Limb (tissue), 2 donors: ENCODE data around the gene LRRC32.
"Not testable (repeated sequence)": the region's sequence is repeated elsewhere in the genome, so short reads cannot be mapped to it uniquely, and the experiment has no call there.

Experiments used
- DNase-seq, 2 donors: peaks; one replicate each; pipeline ENCODE4 v3.0.0-alpha.2; 2016; ENCODE audit errors: extremely low spot score in 2 of 2

Gene LRRC32

DNA sequence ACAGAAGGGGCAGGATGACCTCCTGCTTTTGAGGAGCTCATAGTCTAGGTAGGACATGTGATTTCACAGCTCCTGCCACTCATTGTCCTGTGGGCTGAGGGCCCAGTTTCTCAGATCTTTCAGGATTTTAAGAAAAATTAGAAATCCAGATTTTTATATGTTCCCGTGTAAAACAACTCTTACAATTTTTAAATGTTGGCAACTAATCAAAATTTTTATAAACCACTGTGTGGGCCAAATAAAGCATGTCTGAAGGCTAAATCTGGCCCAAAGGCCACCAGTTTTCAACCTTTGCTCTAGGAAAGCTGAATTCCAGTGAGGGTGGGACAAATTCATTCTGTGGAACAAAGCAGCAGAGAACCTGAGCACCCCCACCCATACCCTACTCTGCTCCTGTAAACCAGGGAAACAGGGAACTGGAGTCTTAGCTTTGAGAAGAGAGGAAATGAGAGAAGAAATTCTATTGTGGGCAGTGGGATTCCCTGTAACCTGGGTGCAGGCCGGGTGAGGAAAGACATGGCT is 20.6 kb downstream of the LRRC32 start:
- DNase-seq = peak in 1 of 2 donors; percentile 18

DNA sequence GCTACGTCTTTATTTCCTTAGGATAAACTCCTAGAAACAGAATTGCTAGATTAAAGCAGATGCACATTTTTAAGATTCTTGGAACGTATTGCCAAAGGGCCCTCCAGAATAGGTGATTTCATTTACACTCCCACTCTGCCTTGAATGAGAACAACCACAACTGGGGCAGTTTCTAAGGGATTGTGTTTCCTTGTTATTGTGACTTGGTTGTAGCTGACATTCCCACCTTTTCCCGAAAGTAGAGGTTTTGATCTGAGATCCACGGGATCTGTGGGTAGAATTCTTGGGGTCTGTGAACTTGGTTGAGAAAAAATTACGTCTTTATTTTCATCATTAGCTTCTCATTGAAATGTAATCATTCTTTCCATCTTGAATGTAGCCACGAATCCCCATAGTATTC is 21.5 kb downstream of the LRRC32 start:
- DNase-seq = peak in 1 of 2 donors; percentile 27

DNA sequence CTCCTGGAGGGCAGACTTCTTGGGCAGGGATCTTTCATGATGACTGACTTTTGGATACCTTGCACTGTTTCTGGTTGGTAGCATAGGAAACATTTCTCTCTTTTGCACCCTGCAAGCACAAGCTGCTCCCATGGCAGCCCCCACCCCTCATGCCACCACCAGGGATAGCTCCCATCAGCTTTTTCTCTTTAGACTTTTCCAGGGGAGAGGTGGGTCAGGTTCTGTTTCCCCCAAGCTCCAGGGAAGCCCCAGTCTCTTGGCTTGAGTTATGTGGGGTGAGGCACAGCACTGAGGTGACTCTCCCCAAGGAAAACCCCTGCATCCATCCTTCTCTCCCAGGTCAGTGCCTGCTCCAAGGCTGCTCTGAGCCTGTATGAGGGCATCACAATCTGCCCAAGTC is 22.5 kb downstream of the LRRC32 start:
- peak in 1 of 2 donors; percentile 13 for DNase-seq

DNA sequence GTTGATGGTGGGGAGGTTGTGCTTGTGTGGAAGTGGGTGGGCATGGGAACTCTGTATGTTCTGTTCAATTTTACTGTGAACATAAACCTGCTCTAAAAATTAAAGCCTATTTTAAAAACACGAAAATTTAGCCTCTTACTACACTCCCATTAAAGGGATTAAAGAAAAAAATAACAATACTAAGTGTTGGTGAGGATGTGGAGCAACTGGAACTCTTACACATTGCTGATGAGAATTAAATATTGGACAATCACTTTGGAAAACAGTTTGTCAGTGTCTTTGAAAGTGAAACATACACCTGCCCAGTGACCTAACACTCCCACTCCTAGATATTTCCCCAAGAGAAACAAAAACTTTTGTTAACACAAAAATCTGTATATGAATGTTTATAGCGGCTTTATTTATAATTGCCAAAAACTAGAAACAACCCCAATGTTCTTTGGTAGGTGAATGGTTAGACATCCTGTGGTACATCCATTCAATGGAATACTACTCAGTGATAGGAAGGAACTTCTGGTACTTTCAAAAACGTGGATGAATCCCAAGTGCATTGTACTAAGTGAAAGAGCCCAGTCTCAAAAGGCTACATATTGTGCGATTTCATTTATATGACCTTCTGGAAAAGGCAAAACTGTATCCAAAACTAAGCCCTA is 23.5 kb downstream of the LRRC32 start:
- DNase-seq = no peak

DNA sequence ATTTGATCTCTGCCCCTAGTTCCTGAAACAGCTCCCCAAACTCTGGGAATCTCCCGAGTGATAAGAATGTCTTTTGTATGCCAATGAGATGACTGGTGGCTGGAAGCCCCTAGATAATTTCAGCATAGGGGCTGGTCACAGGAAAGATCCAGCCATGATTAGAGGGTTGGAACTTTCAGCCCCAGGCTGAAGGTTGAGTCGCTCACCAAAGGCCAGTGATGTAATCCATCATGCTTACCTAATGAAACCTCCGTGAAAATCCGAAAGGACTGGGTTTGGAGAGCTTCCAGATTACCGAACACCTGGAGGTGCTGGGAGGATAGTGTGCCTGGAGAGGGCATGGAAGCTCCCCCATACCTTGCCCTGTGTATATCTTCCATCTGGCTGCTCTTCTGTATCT is 26.0 kb downstream of the LRRC32 start:
- no peak for DNase-seq

DNA sequence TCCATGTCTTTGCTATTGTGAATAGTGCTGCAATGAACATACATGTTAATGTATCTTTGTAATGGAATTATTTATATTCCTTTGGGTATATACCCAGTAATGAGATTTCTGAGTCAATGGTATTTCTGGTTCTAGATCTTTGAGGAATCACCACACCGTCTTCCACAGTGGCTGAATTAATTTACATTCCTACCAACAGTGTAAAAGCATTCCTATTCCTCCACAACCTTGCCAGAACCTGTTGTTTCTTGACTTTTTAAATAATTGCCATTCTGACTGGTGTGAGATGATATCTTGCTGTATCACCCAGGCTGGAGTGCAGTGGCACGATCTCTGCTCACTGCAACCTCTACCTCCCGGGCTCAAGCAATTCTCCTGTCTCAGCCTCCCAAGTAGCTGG is 26.8 kb downstream of the LRRC32 start:
- DNase-seq = not testable (repeated sequence)

DNA sequence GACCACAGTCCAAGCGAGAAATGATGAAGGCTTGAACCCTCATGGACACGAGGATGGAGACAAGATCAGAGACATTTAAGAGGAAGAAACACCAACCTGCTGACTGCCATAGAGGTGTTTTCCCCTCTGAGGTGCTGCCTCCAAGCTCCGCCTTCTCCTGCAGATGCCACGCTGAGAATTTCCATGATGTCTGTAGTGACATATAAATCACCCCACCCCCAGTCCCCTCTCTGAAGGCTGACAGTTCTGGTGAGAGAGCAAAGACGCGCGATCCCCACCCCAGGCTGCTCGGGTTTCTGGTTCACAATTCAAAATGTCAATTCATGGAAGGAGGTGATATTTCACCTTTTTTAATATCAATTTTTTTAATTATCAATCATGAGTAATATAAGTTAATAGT is 28.2 kb downstream of the LRRC32 start:
- DNase-seq = peak in 1 of 2 donors; percentile 21

DNA sequence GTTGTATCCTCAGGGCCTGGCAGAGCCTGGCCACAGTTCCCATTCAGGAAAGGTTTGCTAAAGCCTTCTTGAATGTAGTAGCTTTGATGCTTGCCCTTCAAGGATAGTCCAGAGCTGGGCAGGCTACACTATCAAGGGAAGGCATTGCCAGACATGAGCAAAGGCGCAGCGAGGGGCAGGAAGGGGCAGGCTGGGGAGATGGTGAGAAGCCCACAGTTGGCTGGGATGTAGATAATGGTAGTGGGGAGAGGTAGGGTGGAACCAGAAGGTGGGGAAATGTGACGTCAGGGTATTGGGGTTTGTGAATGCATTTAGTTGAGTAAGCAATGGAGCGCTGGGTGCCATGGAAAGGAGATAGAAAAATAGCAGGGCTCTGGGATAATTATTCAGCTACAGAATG is 28.6 kb downstream of the LRRC32 start:
- DNase-seq = peak in 1 of 2 donors; percentile 15

DNA sequence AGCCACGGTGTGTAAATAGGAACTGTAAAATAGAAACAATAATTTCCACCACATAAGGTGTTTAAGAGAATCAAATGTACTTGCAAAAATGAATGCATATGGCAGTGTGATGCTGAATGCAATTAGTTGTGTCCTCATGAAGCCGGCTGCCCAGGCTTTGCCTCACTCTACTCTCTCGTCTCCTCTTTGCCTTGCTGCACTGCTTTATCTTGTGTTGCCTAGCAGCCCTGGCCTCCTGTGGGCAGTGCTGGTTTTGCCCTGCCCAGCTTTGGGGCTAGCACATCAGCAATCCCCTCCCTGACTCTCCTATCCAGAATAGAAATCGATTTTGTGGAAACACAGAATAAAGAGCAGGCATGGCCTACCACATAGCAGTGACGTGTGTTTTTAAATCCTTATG is 30.0 kb downstream of the LRRC32 start:
- DNase-seq = no peak

DNA sequence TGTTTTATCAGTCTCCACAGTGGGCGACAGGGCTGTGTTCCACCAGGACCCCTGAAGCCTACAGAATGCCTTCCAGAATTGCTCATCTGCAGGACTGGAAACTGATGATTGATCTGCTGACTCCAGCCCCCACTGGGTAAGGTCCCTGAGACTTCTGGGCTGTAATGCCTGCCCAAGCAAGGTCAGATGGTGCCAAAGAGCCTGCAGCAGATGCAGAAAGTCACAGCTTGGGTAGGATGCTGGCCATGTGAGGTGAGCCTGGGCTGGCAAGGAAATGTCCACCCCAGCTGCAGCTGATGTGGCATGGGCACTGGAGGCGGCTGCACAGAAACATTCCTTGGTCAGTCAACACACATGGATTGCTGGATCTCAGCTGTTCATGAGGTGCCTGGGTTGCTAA is 30.9 kb downstream of the LRRC32 start:
- no peak for DNase-seq

DNA sequence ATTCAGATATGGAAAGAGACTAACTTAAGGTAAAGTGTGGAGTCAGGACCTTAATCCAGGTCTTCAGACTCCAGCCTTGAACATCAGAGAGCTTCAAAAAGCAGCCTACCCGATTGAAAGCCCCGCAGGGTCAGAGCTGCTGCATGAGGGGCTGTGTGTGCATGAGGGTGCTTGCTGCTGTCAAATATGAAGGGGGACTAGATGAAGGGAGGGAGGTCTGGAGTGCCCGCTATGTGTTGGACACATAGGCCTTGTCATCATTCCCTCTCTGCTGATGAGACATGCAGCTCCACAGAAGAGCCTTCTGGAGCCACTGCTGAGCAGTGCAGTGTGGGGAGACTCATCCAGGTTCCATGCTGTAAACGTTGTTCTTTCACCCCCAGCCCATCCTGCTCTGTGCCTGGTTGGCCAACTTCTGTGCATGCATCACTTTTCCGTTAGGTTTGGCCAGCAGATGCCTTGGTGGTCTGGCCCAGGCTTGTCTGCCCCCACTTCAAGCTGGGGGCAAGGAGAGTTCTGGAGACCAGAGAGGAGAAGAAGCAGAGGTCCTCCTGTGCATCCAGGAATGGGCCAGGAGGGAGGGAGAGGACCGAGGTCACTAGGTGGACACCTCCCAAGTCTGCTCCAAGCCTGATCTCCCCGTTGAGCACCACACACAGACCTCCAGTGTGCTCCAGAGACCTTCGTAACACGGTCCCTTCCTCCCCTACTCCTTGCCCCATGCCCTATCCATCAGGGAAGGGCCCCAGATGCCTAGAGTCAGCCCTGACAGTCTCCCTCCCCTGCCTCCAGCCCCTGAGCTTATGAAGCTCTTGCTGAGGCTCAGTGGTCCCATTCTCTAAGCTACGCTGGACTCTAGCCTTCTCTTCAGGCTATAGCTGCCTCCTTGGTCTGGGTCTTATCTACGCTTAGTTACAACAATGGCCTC is 32.0 kb downstream of the LRRC32 start:
- no peak for DNase-seq

DNA sequence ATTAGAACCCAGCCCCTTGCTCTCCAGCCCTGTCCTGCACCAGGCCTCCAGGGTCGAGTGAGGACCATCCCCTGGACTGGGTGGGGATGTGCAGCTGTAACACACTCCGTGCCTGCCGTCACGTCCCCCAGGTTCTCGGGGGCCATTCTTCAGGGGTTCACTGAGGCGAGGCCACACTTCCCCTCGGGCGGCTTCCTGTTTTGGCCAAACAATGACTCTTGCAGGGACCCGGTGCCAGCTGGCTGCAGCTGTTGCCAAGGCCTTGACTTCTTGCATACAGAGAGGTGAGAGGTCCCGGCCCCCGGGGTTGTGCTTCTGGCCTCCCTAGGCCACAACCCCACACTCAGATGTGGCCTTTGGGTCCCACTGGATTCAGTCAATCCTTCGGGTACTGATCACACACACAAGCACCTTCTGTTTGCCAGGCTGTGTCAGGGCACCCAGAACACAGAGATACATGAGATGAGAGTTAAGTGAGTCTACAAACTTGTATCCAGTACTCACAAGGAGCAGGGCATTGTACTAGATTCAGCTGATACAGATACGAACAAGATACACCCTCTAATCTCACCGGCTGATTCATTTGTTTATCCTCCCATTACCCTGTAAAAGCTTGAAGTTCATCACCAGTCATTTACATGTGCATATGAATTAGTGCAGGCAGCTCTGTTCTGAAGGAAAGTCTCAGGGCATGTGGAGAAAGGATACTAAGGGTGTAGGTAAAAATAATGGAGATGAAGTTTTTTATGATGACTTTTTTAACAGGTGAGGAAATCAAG is 32.9 kb downstream of the LRRC32 start:
- no peak for DNase-seq

DNA sequence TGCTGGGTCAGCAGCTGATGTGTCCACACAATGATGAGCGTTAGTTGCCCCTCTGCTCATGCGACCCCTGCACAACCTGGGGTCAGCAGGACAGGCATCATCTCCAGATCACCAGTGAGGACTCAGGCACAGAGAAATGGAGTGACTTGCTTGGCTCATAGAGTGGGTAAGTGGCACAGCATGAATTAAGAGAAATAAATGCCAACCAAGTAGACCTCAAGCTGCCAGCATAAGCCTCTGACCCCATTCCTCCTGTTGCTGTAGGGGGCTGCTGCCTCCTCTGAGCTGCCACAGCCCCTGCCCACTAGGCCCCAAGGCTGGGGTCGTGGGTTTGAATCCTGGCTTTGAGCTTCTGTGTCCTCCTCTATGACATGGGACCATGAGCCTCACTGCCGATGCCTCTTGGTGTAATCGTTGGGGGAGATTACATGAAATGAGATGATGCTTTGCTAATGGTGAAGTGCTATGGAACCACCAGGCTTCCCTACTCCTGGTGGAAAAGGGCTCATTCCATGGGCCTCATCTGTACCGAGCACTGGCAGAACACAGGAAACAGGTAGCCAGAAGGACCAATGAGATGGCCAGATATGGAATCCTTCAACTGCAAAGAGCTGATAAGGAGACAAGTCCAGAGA is 33.6 kb downstream of the LRRC32 start:
- DNase-seq = no peak

DNA sequence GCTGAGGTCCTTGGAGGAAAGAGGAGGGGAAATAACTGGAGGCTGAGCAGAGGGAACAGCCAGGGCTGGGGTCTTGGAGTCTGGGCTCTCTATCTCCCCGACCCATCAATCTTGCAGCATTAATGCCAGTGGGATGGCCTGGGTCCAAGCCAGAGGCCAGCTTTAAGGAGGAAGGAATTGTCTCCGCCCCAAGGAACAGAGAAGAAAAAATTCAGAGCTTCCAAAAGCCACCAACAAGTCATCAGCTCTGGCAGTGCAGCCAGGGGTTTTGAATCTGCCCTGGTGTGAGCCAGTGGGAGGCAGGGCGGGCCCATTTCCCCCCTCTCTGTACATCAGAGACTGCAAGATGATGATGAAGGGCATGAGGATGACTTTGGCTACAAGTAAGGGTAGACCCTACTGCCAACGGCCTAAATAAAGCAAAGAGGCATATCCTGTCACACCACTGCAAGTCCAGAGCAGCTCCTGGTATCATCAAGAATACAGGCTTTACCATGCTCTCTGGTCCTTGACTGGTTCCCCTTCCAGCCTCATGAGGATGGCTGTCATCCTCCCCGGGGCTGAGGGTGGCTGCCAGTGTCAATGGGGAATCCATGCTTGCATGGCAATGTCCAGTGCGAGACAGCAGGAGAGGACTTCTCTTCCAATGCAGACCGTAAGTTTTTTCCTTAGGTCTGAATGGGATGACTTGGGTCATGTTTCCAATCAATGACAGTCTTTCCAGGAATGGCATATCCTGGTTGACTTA is 34.4 kb downstream of the LRRC32 start:
- no peak for DNase-seq

DNA sequence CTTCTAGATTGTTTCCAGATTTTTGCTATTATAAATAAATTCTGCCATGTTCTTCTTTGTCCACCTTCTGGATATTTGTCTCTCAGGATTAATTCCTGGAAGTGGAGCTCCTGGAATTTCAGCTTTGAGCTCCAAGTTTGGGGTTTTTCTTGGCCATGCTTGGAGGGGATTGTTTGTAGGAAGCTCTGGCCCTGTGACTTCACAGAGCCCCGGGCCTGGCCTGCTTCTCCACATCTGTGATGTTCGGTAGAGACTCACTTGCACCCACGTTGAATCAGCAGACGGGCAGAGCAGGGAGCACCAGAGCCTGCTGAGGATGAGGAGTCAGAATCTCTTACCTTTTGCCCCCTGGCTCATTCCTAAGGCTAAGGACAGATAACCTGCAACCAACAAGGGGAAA is 35.7 kb downstream of the LRRC32 start:
- no peak for DNase-seq

DNA sequence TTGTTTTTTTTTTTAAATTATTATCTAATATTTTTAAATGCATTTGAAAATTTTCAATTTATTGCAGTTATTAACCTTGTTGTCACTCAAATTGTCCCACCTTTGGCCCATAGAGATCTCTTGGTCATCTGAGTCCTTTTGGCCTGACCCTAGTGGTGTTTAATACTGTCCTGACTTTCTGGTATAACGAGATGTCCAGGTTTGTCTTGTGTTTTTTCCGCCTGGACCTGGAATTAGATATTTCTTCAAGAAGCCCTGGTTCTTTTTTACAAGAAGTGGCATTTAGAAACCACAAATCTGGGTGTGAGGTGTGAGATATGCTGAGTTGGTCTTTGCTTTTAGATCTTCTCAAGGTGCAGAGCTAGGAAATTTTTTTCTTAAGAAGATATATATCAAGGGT is 38.1 kb downstream of the LRRC32 start:
- DNase-seq = no peak

DNA sequence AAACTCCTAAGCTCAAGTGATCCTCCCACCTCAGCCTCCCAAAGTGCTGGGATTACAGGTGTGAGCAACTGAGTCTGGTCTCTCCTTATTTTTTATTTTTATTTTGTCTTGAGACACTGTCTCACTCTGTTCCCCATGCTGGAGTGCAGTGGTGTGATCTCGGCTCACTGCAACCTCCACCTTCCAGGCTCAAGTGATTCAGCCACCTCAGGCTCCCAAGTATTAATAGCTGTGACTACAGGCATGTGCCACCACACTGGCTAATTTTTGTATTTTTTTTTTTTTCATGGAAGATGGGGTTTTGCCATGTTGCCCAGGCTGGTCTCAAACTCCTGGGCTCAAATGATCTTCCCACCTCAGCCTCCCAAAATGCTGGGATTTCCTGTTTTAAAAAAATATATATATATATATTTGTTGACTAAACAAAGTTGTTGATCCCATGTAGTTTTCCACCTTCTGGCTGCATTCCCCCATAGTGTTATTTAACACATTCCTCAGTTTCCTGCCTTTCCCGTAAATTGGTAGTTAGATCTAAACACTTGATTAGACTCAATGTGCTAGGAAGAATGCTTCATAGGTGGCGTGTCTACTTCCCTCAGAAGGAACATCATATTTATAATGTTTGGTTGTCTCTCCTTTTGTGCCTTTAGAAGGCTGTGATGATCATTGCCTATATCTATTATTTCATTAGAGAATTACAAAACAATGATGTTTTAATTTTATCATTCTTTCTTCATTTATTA is 38.8 kb downstream of the LRRC32 start:
- DNase-seq = no peak

DNA sequence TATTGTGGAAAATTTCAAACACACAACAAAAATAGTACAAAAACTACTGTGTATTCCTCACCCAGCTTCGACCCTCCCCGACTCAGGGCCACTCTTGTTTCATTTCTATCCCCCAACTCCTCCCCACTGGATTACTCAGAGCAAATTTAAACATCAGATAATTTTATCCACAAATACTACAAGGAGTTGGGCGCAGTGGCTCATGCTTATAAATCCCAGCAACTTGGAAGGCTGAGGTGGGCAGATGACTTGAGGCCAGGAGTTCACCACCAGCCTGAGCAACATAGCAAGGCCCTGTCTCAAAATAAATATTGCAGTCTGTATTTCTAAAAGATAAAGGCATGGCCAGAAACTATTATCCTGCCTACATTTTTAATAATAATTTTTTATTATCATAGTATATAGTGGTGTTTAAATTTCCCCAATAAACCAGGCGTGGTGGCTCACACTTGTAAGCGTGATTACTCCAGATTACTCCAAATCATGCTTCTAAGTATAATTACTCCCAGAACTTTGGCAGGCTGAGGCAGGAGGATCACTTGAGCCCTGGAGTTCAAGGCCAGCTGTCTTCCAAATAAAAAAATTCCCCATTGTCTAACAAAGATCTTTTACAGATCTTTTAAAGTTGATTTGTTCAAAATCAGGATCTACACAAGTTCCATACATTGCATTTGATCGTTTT is 39.8 kb downstream of the LRRC32 start:
- DNase-seq = no peak

DNA sequence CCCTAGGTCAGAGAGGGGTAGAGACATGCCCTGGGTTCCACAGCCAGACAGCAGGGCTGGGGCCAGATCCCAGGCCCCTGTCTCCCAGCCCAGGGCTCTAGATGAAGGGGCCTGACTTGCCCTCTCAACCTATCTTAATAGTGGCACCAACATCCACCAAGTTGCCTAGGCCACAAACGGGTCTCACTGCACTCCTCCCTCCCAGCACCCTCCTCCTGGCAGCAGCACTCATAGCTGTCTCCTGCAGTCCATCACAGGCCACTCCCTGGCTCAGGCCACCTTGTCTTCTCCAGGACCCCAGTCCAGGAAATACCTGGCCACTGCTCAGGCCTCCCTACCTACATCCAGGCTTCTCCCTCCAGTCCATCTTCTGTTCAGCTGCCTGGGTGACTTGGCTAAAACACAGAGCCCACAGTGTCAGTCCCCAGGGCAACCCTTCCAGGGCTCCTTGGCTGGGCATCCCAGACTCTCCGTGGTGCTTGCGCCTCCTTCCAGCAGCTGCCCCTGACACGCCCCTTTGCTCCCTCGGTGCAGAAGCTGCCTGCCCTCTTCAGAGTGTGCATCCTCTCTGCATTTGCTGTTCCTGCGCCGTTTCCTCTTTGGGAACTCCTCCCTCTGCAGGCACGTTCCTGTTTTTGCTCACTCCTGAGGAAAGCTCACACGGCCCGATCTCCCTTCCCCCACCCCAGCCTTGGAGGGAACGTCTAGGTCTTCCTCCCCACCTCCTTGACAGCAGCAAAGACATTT is 40.5 kb downstream of the LRRC32 start:
- no peak for DNase-seq
